Central memory CD4-positive, alpha-beta T cell (primary cell): ENCODE measurements around the gene OSBPL5.

Source experiments
- DNase-seq: peaks from one replicate; pipeline ENCODE4 v3.0.0; 2022

Gene OSBPL5

GRCh38 chr11:3096909-3097530, 68.1 kb downstream of the OSBPL5 start:
- no peak for DNase-seq

DNA sequence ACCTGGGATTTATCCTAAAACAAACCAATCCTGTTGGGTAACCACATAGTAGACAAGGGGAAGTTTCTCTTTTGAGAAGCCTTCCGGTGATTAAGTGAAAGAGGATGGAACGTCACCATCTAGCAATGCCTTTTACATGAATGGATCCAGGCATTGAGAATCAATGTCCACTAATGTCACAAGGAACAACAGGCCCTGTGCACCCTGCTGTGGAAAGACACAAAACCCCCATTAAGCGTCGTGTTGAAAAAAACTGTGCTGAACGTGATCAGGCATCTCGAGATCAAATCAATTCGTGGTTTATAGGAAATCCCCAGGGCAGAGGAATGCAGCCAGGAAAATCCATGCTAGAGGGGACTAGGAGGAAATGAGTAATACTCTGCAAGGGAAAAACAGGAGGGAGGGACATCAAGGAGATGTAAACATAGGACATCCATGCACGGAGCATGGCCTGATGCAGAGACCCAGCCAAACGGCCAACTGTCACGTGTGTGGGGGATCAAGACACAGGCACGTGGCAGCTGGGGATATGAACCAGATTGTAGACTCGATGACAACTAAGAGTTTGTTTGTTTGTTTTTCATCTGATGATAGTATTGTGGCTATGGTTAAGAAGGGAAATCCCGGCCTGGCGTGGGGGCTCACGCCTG, 69.3 kb downstream of the OSBPL5 start:
- no peak for DNase-seq

DNA sequence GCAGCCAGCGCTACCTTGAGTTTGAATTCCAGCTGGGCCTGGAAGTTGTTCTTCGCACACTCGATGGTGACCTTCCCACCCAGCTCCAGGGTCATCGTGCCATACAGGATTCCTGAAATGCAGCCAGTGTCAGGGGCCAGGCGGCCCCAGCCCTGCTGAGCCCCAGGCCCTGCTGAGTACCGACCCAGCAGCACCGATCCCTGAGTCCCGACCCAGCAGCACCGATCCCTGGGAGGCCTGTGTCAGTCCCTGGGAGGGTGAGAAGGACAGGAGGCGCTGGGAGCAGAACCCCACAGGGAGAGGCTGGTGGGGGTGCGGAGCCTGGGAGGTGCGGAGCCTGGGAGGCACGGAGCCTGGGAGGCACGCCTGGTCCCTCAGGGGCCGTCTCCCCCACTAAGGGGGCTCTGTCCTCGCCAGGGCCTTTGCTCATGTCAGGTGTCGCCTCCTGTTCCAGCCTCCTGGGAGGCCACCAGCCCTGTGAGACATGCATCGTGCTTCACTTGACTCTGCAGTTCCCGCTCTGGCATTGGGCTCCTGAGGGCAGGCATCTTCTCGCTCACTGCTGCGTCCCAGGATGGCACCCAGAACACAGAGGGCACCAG, 70.8 kb downstream of the OSBPL5 start:
- DNase-seq = no peak

DNA sequence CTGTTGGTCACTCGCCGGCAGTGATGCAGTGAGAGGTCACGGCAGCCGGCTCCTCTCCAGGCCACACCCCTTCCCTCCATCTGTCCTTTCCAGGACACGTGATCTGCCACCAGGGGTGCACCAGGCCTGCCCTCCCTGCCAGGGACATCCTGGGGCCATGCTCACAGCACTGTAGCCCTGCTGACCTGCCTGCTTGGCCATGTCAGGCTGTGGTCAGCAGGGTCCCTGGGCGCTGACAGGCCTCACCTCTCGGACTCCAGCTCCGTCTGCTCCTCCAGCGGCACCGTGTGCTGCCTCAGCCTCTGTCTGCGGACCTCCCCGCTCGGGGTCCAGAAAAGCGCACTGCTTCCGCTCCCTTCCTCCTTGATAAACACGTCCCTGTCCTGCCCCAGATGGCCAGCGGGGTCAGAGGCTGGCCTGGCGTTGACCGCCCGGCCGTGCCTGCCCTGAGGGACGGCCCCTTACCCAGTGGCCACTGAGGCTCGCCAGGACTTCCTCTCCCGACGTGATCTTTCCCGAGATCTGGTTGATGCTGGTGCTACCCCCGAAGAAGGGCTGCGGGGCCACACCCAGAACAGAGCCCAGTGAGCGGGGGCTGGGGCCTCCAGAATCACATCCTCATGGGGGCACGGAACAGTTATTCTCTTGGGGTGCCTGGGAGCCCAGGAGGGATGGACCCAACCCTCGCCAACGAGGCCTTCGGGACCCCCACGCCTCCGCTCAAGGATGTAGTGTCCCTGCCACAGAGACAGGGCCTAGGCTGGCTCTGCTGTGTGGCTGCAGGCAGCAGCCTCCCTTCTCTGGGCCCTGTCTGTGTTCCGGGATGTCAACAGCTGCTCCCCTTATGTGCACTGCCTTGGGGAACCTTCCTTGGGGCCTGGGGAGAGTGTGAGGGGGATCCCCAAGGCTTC, 71.6 kb downstream of the OSBPL5 start:
- no peak for DNase-seq

GRCh38 chr11:3092603-3093141, 72.4 kb downstream of the OSBPL5 start:
- DNase-seq = no peak

GRCh38 chr11:3091846-3092602, 73.1 kb downstream of the OSBPL5 start:
- DNase-seq = peak; percentile 56

DNA sequence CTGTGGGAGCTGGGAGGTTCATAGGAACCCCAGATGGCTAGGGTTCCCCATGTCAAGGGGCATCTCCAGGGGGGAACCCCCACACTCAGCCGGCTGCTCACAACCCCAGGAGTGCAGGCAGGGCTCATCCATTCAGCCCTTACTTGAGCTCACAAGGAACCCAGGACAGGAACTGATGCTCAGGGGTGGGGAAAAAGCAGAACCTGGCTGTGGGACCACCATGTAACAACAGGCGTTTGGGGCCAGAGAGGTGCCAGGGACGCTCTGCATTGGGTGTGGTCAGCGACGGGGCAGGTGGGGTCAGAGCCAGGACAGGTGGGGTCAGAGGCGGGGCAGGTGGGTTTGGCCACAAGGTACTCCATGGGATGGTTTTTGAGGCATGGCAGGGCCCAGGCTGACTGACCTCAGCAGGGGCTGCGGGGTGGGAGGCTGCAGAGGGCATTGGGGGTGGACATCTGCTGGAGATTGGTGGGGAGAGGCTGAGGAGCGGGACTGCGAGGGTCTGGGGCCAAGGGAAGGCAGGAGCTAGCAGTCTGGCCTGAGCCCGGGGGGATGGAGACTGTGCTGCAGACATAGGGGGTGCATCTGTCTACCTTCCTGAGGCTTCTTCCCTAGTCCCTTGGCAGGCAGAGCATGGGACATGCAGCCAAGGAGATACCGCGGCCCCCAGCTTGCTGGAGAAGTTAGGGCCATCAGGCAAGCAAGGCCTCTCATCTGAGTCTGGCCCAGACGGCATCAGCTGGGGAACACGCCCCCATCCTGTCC, 73.8 kb downstream of the OSBPL5 start:
- DNase-seq = no peak

DNA sequence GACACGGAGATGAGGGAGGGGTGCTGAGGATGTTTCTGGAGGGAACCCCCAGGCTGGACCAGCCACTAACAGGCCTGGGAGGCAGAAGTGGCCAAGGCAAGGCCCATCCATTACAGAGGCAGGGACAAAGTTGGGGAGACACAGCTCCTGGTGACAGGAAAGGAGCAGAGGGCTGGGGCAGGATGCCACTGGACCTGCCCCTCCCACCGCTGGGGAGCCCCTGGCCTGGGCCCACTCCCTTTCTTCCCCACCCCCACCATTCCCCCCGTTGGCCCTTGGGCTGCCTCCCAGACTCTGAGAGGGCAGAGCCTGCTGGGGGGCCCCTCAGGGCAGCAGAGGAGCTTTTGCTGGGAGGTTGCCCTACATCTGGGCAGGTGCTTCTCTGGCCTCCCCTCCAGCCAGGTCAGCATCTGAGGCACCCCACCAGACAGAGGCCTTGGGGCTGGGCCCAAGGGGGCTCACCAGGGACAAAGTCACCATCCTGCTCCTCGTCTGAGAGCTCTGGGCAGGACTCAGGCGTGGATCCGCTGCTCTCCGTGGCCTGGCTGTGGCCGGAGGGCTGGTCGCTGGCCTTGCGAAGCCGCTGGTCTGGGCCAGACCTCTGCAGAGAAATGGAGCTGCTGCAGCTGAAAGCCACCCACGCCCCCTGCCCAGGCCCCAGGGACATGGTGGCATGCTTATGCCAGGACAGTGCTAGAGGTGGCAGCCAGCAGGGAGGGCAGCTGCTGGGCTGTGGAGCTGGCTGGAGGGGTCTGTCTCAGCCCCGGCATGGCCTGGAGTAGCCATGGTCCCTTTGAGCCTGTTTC, 74.8 kb downstream of the OSBPL5 start:
- DNase-seq = no peak

- no peak for DNase-seq
Measured at GRCh38 chr11:3089236-3090061, 75.7 kb downstream of the OSBPL5 start.

- DNase-seq = no peak
Measured at GRCh38 chr11:3088806-3089205, 76.3 kb downstream of the OSBPL5 start.

- DNase-seq = no peak
Measured at GRCh38 chr11:3087821-3088800, 77.0 kb downstream of the OSBPL5 start.

DNA sequence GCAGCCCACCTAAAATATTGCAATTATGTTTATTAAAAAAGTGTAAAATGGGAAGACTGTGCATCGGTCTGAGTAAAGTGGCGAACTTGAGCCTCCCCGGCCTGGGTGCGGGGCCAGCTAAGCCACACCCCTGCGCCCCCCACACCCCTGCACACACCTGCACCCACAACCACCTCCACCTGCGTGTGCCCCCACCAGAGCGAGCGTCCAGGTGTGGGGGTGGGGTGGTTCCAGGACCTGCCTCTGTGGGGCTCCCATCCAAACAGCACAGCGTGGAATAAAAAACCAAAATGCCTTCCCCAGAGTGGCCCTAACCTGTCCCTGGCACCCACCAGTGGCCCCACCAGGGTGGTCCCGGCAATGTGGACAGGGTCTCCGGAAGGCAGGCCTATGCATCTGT, 77.7 kb downstream of the OSBPL5 start:
- DNase-seq = no peak

- no peak for DNase-seq
Measured at GRCh38 chr11:3086671-3087150, 78.4 kb downstream of the OSBPL5 start.

DNA sequence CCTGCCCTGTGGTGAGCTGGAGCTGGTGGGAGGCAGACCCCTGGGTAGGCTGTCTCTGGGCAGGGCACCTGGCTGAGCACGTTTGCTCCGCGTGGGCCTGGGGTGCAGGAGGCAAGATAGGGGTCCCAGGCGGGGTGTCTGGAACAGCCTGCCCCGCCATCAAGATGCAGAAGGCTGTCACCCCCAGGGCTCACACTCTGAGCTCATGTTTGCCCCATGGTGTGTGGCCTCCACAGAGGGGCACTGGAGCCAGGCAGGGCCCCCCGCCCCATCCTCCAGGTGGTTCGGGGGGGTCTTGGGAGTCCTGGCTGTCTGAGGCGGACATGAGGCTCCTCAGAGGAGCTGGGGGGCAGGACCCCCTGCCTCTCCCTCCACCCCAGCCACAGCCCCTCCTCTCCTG, 79.0 kb downstream of the OSBPL5 start:
- DNase-seq = no peak

- DNase-seq = no peak
Measured at GRCh38 chr11:3085052-3085451, 80.1 kb downstream of the OSBPL5 start.

DNA sequence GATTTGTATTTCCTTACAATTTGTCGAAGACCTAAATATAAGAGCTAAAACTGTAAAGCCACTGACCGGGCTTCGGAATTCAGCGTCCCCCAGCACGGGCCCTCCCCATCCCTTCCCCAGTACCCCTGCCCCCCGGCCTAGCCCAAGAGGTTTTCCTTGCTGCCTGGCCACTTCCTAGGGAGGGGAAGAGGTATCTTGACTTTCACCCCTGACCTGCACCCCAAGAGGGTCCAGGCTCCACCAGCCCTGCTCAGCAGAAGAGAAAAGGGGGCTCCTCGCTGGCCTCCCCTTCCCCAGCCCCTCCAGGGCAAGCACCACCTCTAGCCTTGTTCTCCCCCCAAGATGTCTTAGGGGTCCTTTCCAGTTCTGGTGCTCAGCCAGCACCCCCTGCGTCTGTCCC, 81.8 kb downstream of the OSBPL5 start:
- no peak for DNase-seq

GRCh38 chr11:3081386-3081751, 83.7 kb downstream of the OSBPL5 start:
- DNase-seq = no peak

- no peak for DNase-seq
Measured at GRCh38 chr11:3080733-3081385, 84.3 kb downstream of the OSBPL5 start.
